PC-3 (cell line): Measurements from ENCODE around the gene SERPINA5. TPM values are rescaled to one million over a fixed set of nuclear protein-coding genes. Genes with fewer than 3 reads are reported as not detected.

Experiments used
- ATAC-seq: fragments of 200-7000 bp; cut with Tn5 transposase; 2 replicates; pipeline ENCODE4 v1.9.1; 2020; ENCODE audit warnings: mild to moderate bottlenecking, moderate library complexity
- BruUV-seq: library from RNA; stranded (reverse); fragments of 400-500 nt; replicated peaks from 2 replicates; lab custom pipeline; 2021; lab: Mats Ljungman, UMichigan
- CTCF ChIA-PET: fragments of 300-600 bp; sonication (Branson Sonifier 250); formaldehyde crosslinking; loops from one replicate; lab custom pipeline; 2022; ENCODE audit warnings: antibody characterized with exemption; lab: Charles Lee
- POLR2A ChIA-PET: fragments of 300-600 bp; sonication (Branson Sonifier 250); formaldehyde crosslinking; loops from one replicate; lab custom pipeline; 2022; ENCODE audit warnings: antibody characterized with exemption; ENCODE audit not compliant: unreplicated experiment; lab: Charles Lee
- DNase-seq: peaks from one replicate; pipeline ENCODE4 v3.0.0-alpha.2; 2015
- H2AFZ ChIP-seq: fragments of 300-600 bp; sonication (generic); 2 replicates; pipeline ENCODE4 v1.6.0; 2016; ENCODE audit warnings: antibody characterized with exemption, low read length
- H3F3A ChIP-seq: fragments of 300-600 bp; sonication (generic); one replicate; pipeline ENCODE4 v1.6.0; 2017; ENCODE audit warnings: antibody characterized with exemption, low read length, control low read depth, mild to moderate bottlenecking; ENCODE audit not compliant: unreplicated experiment
- H3K27ac ChIP-seq: fragments of 300-600 bp; sonication (generic); 2 replicates; pipeline ENCODE4 v1.5.1; 2016; ENCODE audit warnings: mild to moderate bottlenecking, low read length
- H3K27me3 ChIP-seq: fragments of 300-600 bp; sonication (generic); 2 replicates; pipeline ENCODE4 v1.6.1; 2016; ENCODE audit warnings: low read length, mixed read lengths
- H3K36me3 ChIP-seq: fragments of 300-600 bp; sonication (generic); 2 replicates; pipeline ENCODE4 v1.6.1; 2016; ENCODE audit warnings: low read depth, mixed run types, low read length, mixed read lengths
- H3K4me1 ChIP-seq: fragments of 300-600 bp; sonication (generic); 2 replicates; pipeline ENCODE4 v1.5.1; 2016; ENCODE audit warnings: low read length; ENCODE audit not compliant: insufficient read depth
- H3K4me2 ChIP-seq: fragments of 300-600 bp; sonication (generic); 2 replicates; pipeline ENCODE4 v1.6.0; 2016; ENCODE audit warnings: low read length
- H3K4me3 ChIP-seq: fragments of 300-600 bp; sonication (generic); 2 replicates; pipeline ENCODE4 v1.5.1; 2016; ENCODE audit warnings: mild to moderate bottlenecking, low read length, mixed read lengths
- H3K79me2 ChIP-seq: fragments of 300-600 bp; sonication (generic); 2 replicates; pipeline ENCODE4 v1.6.1; 2017; ENCODE audit warnings: low read length, mixed read lengths
- H3K9ac ChIP-seq: fragments of 300-600 bp; sonication (generic); 2 replicates; pipeline ENCODE4 v1.6.0; 2016; ENCODE audit warnings: mild to moderate bottlenecking, low read length
- H3K9me2 ChIP-seq: fragments of 300-600 bp; sonication (generic); replicated peaks from 2 replicates; pipeline ENCODE4 v1.6.1; 2016; ENCODE audit warnings: mixed run types, low read length, mixed read lengths
- H3K9me3 ChIP-seq: fragments of 300-600 bp; sonication (generic); 2 replicates; pipeline ENCODE4 v1.6.1; 2016; ENCODE audit warnings: low read length, mixed read lengths
- H4K20me1 ChIP-seq: fragments of 300-600 bp; sonication (generic); 2 replicates; pipeline ENCODE4 v1.6.1; 2016; ENCODE audit warnings: low read length, mixed read lengths
- EZH2 ChIP-seq: fragments of 300-600 bp; sonication (generic); IDR thresholded peaks from one replicate; pipeline ENCODE4 v1.6.1; 2017; ENCODE audit warnings: antibody characterized with exemption, mild to moderate bottlenecking, low read length; ENCODE audit not compliant: unreplicated experiment
- EZH2phosphoT487 ChIP-seq: fragments of 300-600 bp; sonication (generic); IDR thresholded peaks from 2 replicates; pipeline ENCODE4 v1.6.1; 2018; ENCODE audit warnings: mild to moderate bottlenecking, antibody characterized with exemption, low read length, borderline replicate concordance
- intact Hi-C: fragments of 100-400 bp; cut with micrococcal nuclease; formaldehyde crosslinking; loops from 2 replicates; pipeline ENCODE4 v1.9.0; 2023
- total RNA-seq: library from RNA; depleted of rRNA; stranded (reverse); fragments of >200 nt; gene quantifications from 2 replicates; pipeline ENCODE4 v1.2.3, GENCODE V29; 2014
- TF ChIP-seq, protein P1 (sequence below): fragments of 300-600 bp; sonication (generic); conservative IDR thresholded peaks from 2 replicates; pipeline ENCODE4 v1.5.1; 2017; ENCODE audit warnings: antibody characterized with exemption, low read depth, mild to moderate bottlenecking, low read length

Gene SERPINA5
- total RNA-seq, 1 experiment from 2014 or later, result not detected

- H3K4me3 ChIP-seq, result no peak overlapping the region
- POLR2A ChIA-PET, result no interaction called here
- TF ChIP-seq, protein P1, sequence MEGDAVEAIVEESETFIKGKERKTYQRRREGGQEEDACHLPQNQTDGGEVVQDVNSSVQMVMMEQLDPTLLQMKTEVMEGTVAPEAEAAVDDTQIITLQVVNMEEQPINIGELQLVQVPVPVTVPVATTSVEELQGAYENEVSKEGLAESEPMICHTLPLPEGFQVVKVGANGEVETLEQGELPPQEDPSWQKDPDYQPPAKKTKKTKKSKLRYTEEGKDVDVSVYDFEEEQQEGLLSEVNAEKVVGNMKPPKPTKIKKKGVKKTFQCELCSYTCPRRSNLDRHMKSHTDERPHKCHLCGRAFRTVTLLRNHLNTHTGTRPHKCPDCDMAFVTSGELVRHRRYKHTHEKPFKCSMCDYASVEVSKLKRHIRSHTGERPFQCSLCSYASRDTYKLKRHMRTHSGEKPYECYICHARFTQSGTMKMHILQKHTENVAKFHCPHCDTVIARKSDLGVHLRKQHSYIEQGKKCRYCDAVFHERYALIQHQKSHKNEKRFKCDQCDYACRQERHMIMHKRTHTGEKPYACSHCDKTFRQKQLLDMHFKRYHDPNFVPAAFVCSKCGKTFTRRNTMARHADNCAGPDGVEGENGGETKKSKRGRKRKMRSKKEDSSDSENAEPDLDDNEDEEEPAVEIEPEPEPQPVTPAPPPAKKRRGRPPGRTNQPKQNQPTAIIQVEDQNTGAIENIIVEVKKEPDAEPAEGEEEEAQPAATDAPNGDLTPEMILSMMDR, result no peak
- no peak for TF ChIP-seq EZH2
- TF ChIP-seq EZH2phosphoT487, result no peak
- DNase-seq (no peak), ATAC-seq (no peak)
- H3K27me3 ChIP-seq, result no peaks in the 10 kb centered on the region
- no TSS peak for BruUV-seq
- H3K27ac ChIP-seq, result no peak overlapping the region
- no peaks in the 10 kb centered on the region for H3K79me2 ChIP-seq
- H2AFZ ChIP-seq, result no peak overlapping the region
- no peaks in the 10 kb centered on the region for H3F3A ChIP-seq
- no peaks in the 10 kb centered on the region for H3K9me3 ChIP-seq
- no peaks in the 10 kb centered on the region for H4K20me1 ChIP-seq
- CTCF ChIA-PET, result no interaction called here
- no peaks in the 10 kb centered on the region for H3K9me2 ChIP-seq
- H3K4me1 ChIP-seq, result no peaks in the 10 kb centered on the region
- intact Hi-C loops, result no loop called here
- no peaks in the 10 kb centered on the region for H3K36me3 ChIP-seq
- H3K4me2 ChIP-seq, result no peak overlapping the region
- no peak overlapping the region for H3K9ac ChIP-seq
Measured at GRCh38 chr14:94539181-94539580, 42.0 kb upstream of the SERPINA5 start.

GRCh38 chr14:94540031-94540794 is 41.0 kb upstream of the SERPINA5 start:
- ATAC-seq, result no peak
- no peak overlapping the region for H2AFZ ChIP-seq
- intact Hi-C loops, result no loop called here
- H3K9me2 ChIP-seq, result no peaks in the 10 kb centered on the region
- H3K9ac ChIP-seq, result no peak overlapping the region
- DNase-seq, result no peak
- no peaks in the 10 kb centered on the region for H3F3A ChIP-seq
- H3K36me3 ChIP-seq, result no peaks in the 10 kb centered on the region
- no peak overlapping the region for H3K4me2 ChIP-seq
- H3K27me3 ChIP-seq, result no peaks in the 10 kb centered on the region
- ChIA-PET POLR2A (no interaction called here), CTCF (no interaction called here)
- BruUV-seq, result no TSS peak
- H3K4me1 ChIP-seq, result no peaks in the 10 kb centered on the region
- H3K27ac ChIP-seq, result no peak overlapping the region
- no peaks in the 10 kb centered on the region for H3K9me3 ChIP-seq
- TF ChIP-seq EZH2phosphoT487 (no peak), EZH2 (no peak)
- TF ChIP-seq, protein P1, result no peak
- no peaks in the 10 kb centered on the region for H4K20me1 ChIP-seq
- no peak overlapping the region for H3K4me3 ChIP-seq
- H3K79me2 ChIP-seq, result no peaks in the 10 kb centered on the region
